GM10248 (cell line): ENCODE data around the gene CYP19A1.

Experiments
- CTCF ChIA-PET: fragments of 300-600 bp; sonication (Branson Sonifier 250); formaldehyde crosslinking; extraction: SDS; loops from one replicate; lab custom pipeline; 2021; ENCODE audit warnings: antibody characterized with exemption; lab: Yijun Ruan, JAX
- POLR2A ChIA-PET: fragments of 350-650 bp; sonication (Branson Sonifier 250); formaldehyde crosslinking; extraction: SDS; loops from one replicate; lab custom pipeline; 2020; ENCODE audit warnings: antibody characterized with exemption; lab: Yijun Ruan, JAX
- DNase-seq: peaks from one replicate; pipeline ENCODE4 v3.0.0; 2012; ENCODE audit errors: extremely low spot score
- TF ChIP-seq, protein P1 (sequence below): IDR thresholded peaks from 2 replicates; pipeline ENCODE4 v1.5.1; 2012; ENCODE audit warnings: mild to moderate bottlenecking, low read depth; ENCODE audit errors: extremely low read depth, missing control alignments, control extremely low read depth

CYP19A1 gene

DNA sequence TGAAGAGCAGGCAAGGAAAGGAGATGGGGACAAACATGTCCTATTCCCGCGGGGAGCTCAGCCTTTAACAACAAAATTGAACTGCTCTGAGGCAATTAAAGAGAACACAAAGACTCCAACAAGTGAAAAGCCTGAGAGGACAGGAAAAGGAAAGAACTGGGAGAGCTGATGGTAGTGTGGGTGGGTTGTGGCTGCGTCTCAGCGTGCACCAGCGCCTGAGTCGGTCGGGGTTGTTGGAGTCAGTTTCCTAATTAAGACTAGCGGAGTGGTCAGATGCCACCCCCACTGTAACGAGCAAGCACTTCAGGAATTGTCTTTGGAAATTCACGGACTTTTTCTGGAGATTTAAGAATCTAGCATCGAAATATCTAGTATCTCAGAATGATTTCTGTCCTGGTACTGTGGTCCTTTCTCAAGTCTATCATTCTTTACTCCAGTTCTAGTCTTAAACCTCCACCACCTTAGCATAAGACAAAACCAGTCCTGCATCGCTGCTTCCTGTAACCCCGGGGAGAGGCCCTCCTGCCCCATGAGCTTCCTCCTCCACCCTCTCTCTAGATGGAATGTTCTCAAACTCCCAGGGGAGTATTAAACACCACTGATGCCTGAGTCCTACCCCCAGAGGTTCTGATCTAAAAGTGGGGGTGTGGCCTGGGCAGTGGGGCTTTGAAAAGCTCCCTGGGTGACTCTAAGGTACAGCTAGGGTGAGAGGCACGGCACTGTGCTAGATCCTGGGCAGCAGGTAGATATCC lies 104.0 kb downstream of the CYP19A1 start:
- POLR2A ChIA-PET, result no interaction called here
- CTCF ChIA-PET, result interaction anchor here (0.7 to 2.0 kb wide), 4 partner anchors 8 to 71 kb away, joined by 3 to 6 read pairs (median 3); no protein-coding TSS in a partner anchor
- DNase-seq, result peak; percentile 29
- TF ChIP-seq, protein P1, sequence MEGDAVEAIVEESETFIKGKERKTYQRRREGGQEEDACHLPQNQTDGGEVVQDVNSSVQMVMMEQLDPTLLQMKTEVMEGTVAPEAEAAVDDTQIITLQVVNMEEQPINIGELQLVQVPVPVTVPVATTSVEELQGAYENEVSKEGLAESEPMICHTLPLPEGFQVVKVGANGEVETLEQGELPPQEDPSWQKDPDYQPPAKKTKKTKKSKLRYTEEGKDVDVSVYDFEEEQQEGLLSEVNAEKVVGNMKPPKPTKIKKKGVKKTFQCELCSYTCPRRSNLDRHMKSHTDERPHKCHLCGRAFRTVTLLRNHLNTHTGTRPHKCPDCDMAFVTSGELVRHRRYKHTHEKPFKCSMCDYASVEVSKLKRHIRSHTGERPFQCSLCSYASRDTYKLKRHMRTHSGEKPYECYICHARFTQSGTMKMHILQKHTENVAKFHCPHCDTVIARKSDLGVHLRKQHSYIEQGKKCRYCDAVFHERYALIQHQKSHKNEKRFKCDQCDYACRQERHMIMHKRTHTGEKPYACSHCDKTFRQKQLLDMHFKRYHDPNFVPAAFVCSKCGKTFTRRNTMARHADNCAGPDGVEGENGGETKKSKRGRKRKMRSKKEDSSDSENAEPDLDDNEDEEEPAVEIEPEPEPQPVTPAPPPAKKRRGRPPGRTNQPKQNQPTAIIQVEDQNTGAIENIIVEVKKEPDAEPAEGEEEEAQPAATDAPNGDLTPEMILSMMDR, result no peak

DNA sequence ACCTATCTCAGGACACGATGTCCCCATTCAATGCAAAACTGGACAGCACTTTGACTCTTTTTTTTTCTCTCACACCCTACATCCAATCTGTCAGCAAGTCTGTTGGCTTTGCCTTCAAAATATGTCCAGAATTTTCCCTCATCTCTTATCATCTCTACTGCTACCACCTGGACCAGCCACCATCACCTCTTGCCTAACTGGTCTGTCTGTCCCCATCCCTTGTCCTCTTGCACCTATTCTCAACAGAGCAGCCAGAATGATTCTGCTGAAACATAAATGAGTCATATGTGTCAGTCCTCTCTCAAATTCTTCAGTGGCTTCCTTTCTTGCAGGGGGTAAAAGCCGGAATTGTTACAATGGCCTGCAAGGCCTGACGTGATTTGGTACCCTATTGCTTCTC lies 105.8 kb downstream of the CYP19A1 start:
- POLR2A ChIA-PET, result no interaction called here
- no peak for DNase-seq
- TF ChIP-seq, protein P1, result no peak
- CTCF ChIA-PET, result no interaction called here

DNA sequence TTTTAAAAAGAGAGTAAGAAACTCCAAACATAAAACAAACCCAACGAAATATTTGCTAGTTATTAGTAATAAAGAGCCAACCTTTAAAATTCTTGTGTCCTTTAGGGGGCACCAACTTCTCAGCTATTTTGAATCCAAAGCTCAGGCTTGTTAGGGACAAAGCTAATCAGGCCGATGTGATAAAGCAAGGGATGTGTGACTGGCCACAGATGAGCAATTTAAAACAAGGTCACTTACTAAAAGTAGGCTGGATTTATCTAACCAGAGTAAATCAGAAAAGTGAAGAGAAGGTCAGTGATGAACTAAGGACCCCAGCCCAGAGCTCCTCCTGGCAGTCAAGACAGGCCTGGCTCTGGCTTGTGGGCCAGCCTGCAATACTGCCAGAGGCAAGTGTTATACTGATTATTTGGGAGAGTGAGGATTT lies 108.5 kb downstream of the CYP19A1 start:
- TF ChIP-seq, protein P1, result peak; percentile 44
- CTCF ChIA-PET, result interaction anchor here (0.8 to 5.3 kb wide), 18 partner anchors 9 to 178 kb away, joined by 3 to 32 read pairs (median 5); no protein-coding TSS in a partner anchor
- POLR2A ChIA-PET, result no interaction called here
- DNase-seq, result peak; percentile 33

DNA sequence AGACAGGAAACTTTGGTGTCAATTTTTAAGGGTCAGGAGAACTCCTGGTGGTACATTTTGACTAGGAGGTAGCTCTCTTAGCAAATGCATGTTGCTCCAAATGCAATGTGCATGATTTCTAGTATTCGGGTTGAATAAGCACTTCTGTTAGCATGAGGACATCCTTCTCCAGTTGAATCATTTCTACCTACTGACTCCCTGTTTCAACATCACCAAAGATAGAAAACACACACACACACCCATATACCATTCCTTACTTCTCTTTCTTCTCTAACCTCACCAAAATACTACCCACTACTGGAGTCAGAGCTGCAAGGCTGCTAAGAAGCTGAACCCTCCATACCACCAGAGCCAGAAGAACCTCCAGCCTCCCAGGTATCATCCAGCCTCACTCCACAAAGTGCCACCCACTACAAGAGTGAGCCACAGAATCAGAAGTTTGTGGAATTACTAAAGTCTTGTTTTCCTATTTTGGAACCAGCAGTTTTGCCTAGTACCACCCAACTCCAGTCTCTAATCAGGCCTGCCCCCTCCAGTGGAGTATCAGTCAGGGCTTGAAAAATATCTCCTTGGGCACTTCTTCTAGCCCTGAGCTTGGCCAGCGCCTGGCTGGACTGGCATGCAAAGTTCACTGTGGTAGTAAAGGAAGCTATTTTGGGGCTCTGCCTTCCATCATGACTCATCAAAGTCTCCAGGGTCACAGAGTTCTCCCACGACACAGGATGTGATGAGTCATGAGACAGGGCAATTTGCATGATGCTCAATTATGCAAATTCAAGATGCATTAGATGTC lies 110.3 kb downstream of the CYP19A1 start:
- peak; percentile 72 for DNase-seq
- CTCF ChIA-PET, result interaction anchor here (1.0 to 5.3 kb wide), 12 partner anchors 10 to 422 kb away, joined by 3 to 32 read pairs (median 6); no protein-coding TSS in a partner anchor
- POLR2A ChIA-PET, result no interaction called here
- TF ChIP-seq, protein P1, result no peak

DNA sequence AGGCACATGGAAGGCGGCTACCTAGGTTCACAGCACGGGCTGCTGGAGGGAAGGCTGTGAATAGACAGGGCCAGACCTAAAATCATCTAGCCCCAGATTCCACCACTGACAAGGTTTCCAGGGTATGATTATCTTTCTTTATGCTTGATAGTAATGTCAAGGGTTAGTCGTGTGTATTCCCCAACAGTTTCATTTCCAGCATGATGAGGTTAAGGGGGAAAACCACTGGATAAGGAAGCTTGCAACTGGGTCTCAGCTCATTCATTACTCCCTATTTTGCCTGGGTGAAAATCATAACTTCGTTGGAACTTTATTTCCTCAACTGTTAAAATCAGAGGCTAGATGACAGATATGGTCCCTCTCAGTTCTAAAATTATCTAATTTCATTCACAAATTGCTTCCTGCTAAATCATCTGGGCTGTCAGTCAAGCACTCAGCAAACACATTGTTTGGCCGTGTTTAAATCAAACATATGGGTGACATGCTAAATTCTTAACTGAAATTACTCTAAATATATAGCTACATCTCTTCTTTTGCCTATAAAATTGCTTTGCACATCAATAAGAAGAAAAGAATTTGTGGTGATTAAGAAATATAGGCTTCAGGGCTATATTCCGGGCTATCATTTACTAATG lies 111.7 kb downstream of the CYP19A1 start:
- ChIA-PET CTCF (interaction anchor here (0.8 to 5.3 kb wide), 12 partner anchors 8 to 423 kb away, joined by 3 to 32 read pairs (median 6); no protein-coding TSS in a partner anchor), POLR2A (no interaction called here)
- TF ChIP-seq, protein P1, result no peak
- no peak for DNase-seq

DNA sequence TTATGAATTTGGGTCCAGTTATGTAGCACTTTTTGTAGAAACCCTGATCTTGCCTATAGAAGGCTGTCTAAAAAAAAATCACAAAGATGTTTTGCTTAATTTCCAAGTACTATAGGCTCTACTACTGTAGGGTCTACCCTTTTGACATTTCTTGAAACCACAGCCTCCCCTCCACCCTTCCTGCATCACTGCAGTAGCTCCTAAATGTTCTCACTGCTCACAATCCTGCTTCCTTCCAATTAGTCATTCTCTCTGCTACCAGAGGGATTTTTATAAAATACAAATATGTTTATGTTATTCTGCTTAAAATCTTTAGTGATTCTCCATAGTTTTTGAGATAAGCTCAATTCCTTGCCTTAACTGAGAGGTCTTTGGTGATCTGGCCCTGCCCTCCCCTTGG lies 114.0 kb downstream of the CYP19A1 start:
- POLR2A ChIA-PET, result no interaction called here
- CTCF ChIA-PET, result interaction anchor here (1.1 to 1.4 kb wide), 4 partner anchors 16 to 54 kb away, joined by 3 to 7 read pairs (median 3); no protein-coding TSS in a partner anchor
- DNase-seq, result no peak
- TF ChIP-seq, protein P1, result no peak
